HG03558 (cell line): ENCODE data around the gene GOPC.

Experiments
- ATAC-seq: cut with Tn5 transposase; IDR thresholded peaks from one replicate; pipeline ENCODE4 v1.9.1; 2021; ENCODE audit warnings: moderate number of reproducible peaks; ENCODE audit not compliant: unreplicated experiment; ENCODE audit errors: extremely low read depth

Gene GOPC

GRCh38 chr6:117552618-117553017, 49.7 kb downstream of the GOPC start:
- ATAC-seq = no peak

- no peak for ATAC-seq
Observed at GRCh38 chr6:117550618-117551242, 51.6 kb downstream of the GOPC start.

- ATAC-seq = no peak
Observed at GRCh38 chr6:117550078-117550600, 52.2 kb downstream of the GOPC start.

GRCh38 chr6:117549611-117550010, 52.7 kb downstream of the GOPC start:
- no peak for ATAC-seq

GRCh38 chr6:117548797-117549301, 53.5 kb downstream of the GOPC start:
- no peak for ATAC-seq

GRCh38 chr6:117547688-117548621, 54.4 kb downstream of the GOPC start:
- ATAC-seq = no peak

GRCh38 chr6:117546674-117547073, 55.6 kb downstream of the GOPC start:
- no peak for ATAC-seq

GRCh38 chr6:117545161-117545595, 57.1 kb downstream of the GOPC start:
- ATAC-seq = no peak

GRCh38 chr6:117544716-117545115, 57.6 kb downstream of the GOPC start:
- ATAC-seq = no peak

GRCh38 chr6:117542493-117542892, 59.8 kb downstream of the GOPC start:
- no peak for ATAC-seq

GRCh38 chr6:117540670-117541069, 61.6 kb downstream of the GOPC start:
- ATAC-seq = no peak

GRCh38 chr6:117538615-117539014, 63.7 kb downstream of the GOPC start:
- ATAC-seq = no peak

GRCh38 chr6:117536317-117536716, 66.0 kb downstream of the GOPC start:
- no peak for ATAC-seq

- ATAC-seq = no peak
Observed at GRCh38 chr6:117534974-117535373, 67.3 kb downstream of the GOPC start.

GRCh38 chr6:117533775-117534174, 68.5 kb downstream of the GOPC start:
- ATAC-seq = no peak

- no peak for ATAC-seq
Observed at GRCh38 chr6:117531809-117532725, 70.2 kb downstream of the GOPC start.

- no peak for ATAC-seq
Observed at GRCh38 chr6:117531346-117531745, 71.0 kb downstream of the GOPC start.

- ATAC-seq = no peak
Observed at GRCh38 chr6:117530467-117531242, 71.7 kb downstream of the GOPC start.

GRCh38 chr6:117525607-117526006, 76.7 kb downstream of the GOPC start:
- no peak for ATAC-seq
